ENCODE measurements around the gene MORF4L2.

- TF ChIP-seq YY1 (IDR thresholded peaks at IDR 0.05; ENCODE audit: insufficient read depth, insufficient read length) = no peak
- TF ChIP-seq ZNF274 (IDR thresholded peaks at IDR 0.05; ENCODE audit: low read depth, low read length) = no peak
Measured at GRCh38 chrX:103722505-103722904, 36.0 kb upstream of the MORF4L2 start.
